Hematopoietic multipotent progenitor cell treated with erythropoietin and hydrocortisone succinate and interleukin-3 and kit ligand, for 6 days (in vitro differentiated cells): ENCODE data around the gene LPP.

ENCODE experiments used
- DNase-seq: peaks from one replicate; pipeline ENCODE4 v3.0.0-alpha.2; 2015

Gene LPP

DNA sequence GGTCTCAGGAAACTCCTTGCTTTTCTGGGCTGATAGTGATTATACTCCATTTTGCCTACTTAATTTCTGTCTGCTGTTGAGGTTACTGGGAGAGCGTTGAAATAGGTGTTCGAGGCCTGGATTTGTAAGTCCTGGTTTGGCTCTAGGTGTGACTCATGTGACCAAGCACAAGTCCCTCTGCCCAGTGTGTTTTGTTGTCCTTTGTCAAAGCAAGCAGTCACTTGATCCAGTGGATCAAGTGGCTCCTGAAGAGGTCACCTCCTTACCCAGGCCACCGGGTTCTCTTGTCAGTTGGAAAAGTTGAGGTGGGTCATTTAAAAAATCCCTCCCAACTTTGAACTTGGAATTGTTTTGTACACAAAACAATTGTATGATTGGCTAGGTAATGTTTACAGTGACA, 70.0 kb downstream of the LPP start:
- DNase-seq = no peak

- no peak for DNase-seq
These were observed 73.5 kb downstream of the LPP start for GRCh38 chr3:188227442-188227841.

- DNase-seq = no peak
These were observed 75.2 kb downstream of the LPP start for GRCh38 chr3:188229177-188229576.

DNA sequence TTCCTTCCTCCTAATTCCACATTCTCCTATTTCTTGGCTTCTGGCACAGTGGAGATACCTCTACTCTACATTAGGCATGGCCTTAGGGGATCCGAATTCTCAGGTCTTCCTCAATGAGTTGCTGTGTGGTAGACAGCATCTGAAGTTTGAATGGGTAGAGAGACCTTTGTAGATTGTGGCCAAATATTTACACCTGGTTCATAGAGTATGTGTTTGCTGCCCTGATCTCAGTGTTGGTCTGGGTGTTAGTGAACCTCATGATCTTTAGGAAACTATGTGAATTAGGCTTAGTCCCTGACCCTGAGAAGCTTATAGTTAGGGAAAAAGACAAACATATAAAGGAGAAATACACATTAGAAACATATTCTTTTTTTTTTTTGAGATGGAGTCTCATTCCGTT, 75.8 kb downstream of the LPP start:
- DNase-seq = no peak

DNA sequence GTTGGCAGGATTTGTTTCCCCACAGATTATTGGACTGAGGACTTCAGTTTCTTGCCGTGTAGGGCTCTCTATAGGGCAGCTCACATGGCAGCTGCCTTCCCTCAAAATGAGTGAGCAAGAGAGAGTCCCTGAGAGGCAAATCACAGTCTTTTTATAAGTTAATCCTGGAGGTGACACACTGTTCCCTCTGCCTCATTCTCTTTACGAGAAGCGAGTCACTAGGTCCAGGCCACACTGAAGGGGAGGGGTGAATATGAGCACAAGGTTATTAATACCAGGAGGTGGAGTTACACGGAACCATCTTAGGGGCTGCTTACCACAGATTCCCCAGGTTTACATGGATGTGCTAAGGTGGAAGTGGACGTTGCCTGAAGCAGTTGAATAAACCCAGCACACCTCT, 77.0 kb downstream of the LPP start:
- DNase-seq = no peak

DNA sequence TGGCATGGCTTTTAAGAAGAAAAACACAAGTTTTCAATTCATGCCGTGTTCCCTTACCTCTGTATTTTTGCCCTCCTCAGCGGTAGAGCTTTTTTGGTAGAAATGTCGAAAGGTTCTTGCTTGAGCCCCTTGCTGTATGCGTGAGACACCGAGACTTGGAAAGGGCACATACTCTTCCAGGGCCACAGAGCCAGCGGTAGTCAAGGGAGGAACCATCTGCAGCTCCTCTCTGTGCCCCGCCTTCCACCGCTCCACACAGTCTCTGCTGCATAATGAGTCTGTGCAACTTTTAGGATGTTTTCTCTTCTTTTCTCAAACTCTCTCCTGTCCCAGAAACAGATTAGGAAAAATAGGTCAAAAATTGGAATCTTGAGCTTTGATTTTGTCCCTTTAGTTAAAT, 77.5 kb downstream of the LPP start:
- DNase-seq = no peak

- no peak for DNase-seq
These were observed 78.7 kb downstream of the LPP start for GRCh38 chr3:188232656-188233055.

DNA sequence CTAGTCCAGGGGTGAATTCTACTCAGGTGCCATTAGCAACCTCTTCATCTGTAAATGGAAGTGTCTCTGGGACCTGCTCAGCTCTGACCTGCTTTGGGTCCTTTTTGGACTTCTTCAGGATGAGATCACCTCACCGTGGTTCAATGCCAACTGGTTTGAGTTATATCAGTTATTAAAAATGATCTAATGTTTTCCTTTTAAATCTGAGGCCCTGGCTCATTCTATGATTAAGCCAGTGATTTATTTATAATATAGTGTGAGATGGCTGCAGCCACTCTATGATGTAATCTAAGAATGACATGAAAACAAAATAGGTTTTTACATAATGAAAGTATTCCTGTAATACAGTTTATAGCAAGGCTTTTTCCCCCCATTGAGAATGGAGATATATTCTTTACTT, 79.4 kb downstream of the LPP start:
- no peak for DNase-seq

DNA sequence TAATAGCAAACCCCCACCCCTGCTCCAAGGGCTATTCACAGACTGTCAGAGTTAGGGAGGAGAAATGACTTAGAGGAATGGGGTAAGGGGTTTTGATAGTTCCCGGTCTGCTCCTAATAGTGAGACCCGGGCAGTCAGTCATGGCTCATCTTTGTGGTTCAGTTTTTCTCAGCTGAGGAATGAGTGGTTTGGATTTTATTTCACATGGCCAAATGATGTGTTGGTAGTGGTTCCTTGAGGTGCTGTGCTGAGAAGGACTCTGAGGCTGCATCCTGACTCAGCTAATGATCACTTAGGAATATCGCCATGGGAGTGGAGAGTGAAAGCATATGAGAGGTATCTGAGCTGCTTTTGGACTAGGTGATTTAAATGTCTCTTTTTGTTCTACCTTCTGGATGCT, 80.2 kb downstream of the LPP start:
- DNase-seq = no peak

- DNase-seq = no peak
These were observed 82.3 kb downstream of the LPP start for GRCh38 chr3:188236271-188236670.

DNA sequence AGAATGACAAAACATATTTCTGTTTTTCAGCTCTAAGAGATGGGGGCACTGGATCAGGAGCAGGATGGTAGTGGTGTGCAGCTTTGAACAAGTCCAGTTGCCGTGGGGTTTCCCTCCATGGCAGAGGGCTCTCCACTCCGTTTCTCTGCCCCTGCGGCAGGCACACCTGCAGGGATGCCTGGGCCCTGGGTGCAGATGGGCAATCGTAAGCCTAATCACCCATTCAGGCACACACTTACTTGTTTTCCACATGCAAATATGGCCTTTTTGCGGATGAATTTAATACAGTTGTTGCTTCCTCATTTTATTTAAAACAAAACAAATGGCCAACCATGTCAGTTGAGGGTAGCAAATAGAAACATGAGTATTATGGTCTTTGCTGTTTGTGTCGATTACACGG, 85.1 kb downstream of the LPP start:
- DNase-seq = no peak

- DNase-seq = no peak
These were observed 85.6 kb downstream of the LPP start for GRCh38 chr3:188239577-188239976.

- DNase-seq = no peak
These were observed 86.4 kb downstream of the LPP start for GRCh38 chr3:188240189-188240981.

DNA sequence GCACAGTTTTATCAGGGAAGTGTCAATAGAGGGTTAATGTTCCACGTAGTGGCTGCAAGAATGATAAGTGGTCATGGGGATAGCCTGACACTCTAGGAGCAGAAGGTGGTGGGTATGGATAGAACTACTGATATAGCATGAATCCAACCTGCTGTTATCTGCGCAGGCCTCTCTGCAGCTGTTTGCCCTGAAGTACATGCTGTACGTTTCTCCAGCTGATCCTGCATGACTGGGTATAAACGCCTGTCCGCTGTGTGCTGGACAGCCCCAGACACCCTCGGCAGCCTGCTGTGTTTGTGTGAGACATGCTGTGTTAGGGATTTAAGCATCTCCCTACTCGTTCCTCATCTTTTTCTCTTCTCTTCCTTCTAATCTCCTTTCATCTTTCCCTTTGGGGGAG, 87.1 kb downstream of the LPP start:
- peak; percentile 79 for DNase-seq

DNA sequence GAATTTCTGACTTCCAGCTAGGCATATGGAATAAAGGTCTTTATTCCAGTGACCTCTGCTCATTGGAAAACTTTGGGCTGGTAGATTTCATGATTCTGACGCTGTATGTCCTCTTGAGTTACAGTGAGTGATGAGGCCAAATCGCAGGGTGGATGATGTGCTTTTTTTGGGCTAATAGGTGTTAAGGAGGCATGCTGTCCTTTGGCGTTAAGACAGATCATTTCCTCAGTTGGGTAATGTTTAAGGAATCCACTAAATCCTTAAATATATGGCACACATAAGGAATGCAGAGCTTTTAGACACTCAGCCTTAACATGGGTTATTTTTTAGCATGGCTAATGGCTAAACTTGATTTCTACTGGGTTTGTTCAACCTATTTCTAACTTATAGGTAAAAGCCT, 87.9 kb downstream of the LPP start:
- DNase-seq = no peak

- DNase-seq = no peak
These were observed 88.6 kb downstream of the LPP start for GRCh38 chr3:188242436-188243123.

GRCh38 chr3:188243124-188243795, 89.3 kb downstream of the LPP start:
- no peak for DNase-seq

DNA sequence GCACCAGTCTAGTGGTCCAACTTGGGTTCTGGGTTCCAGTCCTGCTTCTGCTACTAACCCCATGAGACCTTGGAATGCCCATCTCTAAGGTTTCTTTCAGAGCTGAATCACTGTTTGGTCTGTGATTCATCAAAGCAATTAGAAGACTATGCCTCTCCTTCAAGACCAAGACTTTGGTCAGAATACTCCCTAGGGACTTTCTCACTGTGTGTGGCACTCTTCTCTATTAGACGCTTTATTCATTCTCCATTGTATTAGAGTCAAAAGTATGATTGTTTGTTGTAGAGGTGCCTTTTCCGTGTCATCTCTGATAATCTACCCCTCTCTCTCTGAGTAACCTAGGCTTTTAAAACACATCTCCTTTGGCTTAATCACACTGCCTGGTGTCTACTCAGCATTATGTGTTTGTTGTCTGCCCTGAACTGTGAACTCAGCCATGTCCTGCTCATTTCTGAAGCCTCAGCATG, 90.5 kb downstream of the LPP start:
- DNase-seq = no peak

- DNase-seq = no peak
These were observed 92.9 kb downstream of the LPP start for GRCh38 chr3:188246905-188247304.

DNA sequence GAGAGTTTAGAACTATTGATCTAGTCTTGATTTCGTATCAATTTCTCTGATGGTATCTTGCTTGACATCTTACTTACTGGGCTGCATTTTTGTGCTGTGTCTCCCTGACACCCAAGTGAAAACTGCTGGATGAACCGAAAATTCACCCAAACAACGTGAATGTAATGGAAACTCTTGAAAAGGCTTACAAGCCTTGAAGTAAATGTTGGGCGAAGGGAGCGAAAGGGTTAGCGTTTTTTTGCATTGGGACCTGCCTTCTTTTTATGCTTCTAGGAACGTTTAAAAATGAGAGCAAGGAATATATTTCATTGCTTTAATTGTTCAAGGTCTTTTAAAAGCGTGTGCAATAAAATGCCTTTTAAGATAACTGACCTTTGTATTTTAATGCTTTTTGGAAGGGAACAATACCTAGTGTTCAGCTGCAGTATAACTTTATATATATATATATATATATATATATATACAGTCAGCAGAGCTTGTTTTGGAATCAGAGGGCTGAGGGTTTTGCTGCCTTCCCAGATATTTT, 94.1 kb downstream of the LPP start:
- DNase-seq = no peak

GRCh38 chr3:188253123-188253793, 99.3 kb downstream of the LPP start:
- no peak for DNase-seq

DNA sequence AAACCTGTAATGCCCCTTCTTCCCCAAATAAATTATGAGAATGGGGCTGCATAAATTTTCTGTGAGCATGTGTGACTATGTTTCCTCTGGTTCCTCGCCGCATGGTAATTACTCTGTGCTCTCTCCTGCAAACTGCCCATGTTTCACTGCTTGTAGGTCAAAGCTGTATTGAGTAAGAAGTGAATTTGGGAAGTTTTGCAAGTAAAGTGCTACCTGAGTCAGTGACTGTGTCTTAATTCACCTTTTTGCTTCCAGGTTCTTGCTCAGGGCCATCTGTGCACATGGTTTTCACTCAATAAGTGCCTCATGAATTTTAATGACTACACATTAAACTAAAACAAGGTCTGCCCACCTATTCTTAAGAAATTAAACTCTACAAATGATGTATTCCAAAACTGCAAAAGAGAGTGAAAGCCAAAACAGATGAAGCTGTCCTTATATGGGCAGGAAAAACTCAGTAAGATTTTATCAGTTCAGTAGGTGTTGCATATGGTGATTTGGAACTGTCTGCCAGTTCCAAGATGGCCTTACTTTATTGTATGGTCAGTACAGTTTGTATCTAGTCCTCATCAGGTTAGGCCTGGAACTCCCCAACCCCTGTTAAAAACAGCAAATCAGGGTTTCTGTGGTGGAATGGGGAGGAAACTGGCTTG, 100.0 kb downstream of the LPP start:
- DNase-seq = no peak
